Neuronal stem cell (in vitro differentiated cells): Measurements from ENCODE around the gene ASF1A.
A peak's percentile ranks its signal among the peaks of the same experiment; 100 is the strongest.

Experiments
- DNase-seq: peaks from one replicate; pipeline ENCODE4 v3.0.0-alpha.2; 2013; ENCODE audit warnings: low spot score
- H2AFZ ChIP-seq: one replicate; pipeline ENCODE4 v1.6.1; 2013; ENCODE audit warnings: mild to moderate bottlenecking, low read length, inconsistent platforms
- H2AK5ac ChIP-seq: 2 replicates; pipeline ENCODE4 v1.6.1; 2013; ENCODE audit warnings: low read depth, mild to moderate bottlenecking, inconsistent platforms, low read length, moderate library complexity, mixed read lengths
- H2BK120ac ChIP-seq: 2 replicates; pipeline ENCODE4 v1.6.1; 2013; ENCODE audit warnings: low read depth, mild to moderate bottlenecking, inconsistent platforms, low read length, moderate library complexity, mixed read lengths
- H2BK12ac ChIP-seq: one replicate; pipeline ENCODE4 v1.6.1; 2013; ENCODE audit warnings: low read length, inconsistent platforms
- H2BK15ac ChIP-seq: 2 replicates; pipeline ENCODE4 v1.6.1; 2013; ENCODE audit warnings: mild to moderate bottlenecking, low read length, inconsistent platforms, mixed read lengths
- H2BK5ac ChIP-seq: one replicate; pipeline ENCODE4 v1.6.1; 2013; ENCODE audit warnings: inconsistent platforms, mild to moderate bottlenecking, low read length, moderate library complexity
- H3K14ac ChIP-seq: one replicate; pipeline ENCODE4 v1.6.1; 2013; ENCODE audit warnings: low read length, inconsistent platforms
- H3K18ac ChIP-seq: 2 replicates; pipeline ENCODE4 v1.6.1; 2013; ENCODE audit warnings: low read length, inconsistent platforms
- H3K23ac ChIP-seq: 2 replicates; pipeline ENCODE4 v1.6.1; 2013; ENCODE audit warnings: low read depth, mild to moderate bottlenecking, mixed read lengths, low read length, inconsistent platforms; ENCODE audit not compliant: poor library complexity
- H3K27ac ChIP-seq: replicated peaks from 3 replicates; pipeline ENCODE4 v1.5.1; 2013; ENCODE audit warnings: low read length, inconsistent platforms
- H3K27me3 ChIP-seq, 3 experiments: 2 replicates each; pipeline ENCODE4 v1.6.1; 2013; ENCODE audit warnings: low read length in 3 of 3, mild to moderate bottlenecking in 2 of 3, inconsistent platforms in 1 of 3, low read depth in 1 of 3, mixed read lengths in 1 of 3, moderate library complexity in 1 of 3; ENCODE audit not compliant: control insufficient read depth in 3 of 3, insufficient read depth in 3 of 3
- H3K36me3 ChIP-seq, 2 donors: replicated peaks in 1 of 2; 2 replicates each; pipeline ENCODE4 v1.6.1; 2013; ENCODE audit warnings: low read length in 2 of 2; ENCODE audit not compliant: control insufficient read depth in 2 of 2, insufficient read depth in 2 of 2
- H3K4ac ChIP-seq: 2 replicates; pipeline ENCODE4 v1.6.1; 2013; ENCODE audit warnings: inconsistent platforms, mild to moderate bottlenecking, low read length, moderate library complexity
- H3K4me1 ChIP-seq, 2 donors: 1 replicate in 1 of 2; 2 replicates in 1 of 2; pipeline ENCODE4 v1.6.1; 2013; ENCODE audit warnings: low read length in 2 of 2, low read depth in 1 of 2; ENCODE audit not compliant: control insufficient read depth in 2 of 2, insufficient read depth in 1 of 2
- H3K4me2 ChIP-seq: one replicate; pipeline ENCODE4 v1.6.1; 2013; ENCODE audit warnings: mild to moderate bottlenecking, low read length, inconsistent platforms; ENCODE audit not compliant: insufficient read depth, poor library complexity, severe bottlenecking
- H3K4me3 ChIP-seq, 2 donors: 2 replicates each; pipeline ENCODE4 v1.5.1; 2013; ENCODE audit warnings: low read length in 2 of 2, mild to moderate bottlenecking in 2 of 2, inconsistent platforms in 1 of 2, moderate library complexity in 1 of 2
- H3K79me1 ChIP-seq: one replicate; pipeline ENCODE4 v1.6.1; 2013; ENCODE audit warnings: low read depth, mild to moderate bottlenecking, inconsistent platforms, low read length, moderate library complexity
- H3K9ac ChIP-seq: one replicate; pipeline ENCODE4 v1.6.1; 2013; ENCODE audit warnings: mild to moderate bottlenecking, low read depth, low read length, inconsistent platforms; ENCODE audit not compliant: poor library complexity
- H3K9me3 ChIP-seq, 2 donors: replicated peaks in 1 of 2; 2 replicates each; pipeline versions ENCODE3 to v1.6.1; 2013; ENCODE audit warnings: low read length in 2 of 2, mild to moderate bottlenecking in 2 of 2, inconsistent platforms in 1 of 2, low read depth in 1 of 2, mixed read lengths in 1 of 2, moderate library complexity in 1 of 2; ENCODE audit not compliant: control insufficient read depth in 2 of 2, insufficient read depth in 1 of 2
- H4K8ac ChIP-seq: one replicate; pipeline ENCODE4 v1.6.1; 2013; ENCODE audit warnings: low read depth, mild to moderate bottlenecking, inconsistent platforms, low read length, moderate library complexity
- H4K91ac ChIP-seq: one replicate; pipeline ENCODE4 v1.6.1; 2013; ENCODE audit warnings: low read length, low read depth, mild to moderate bottlenecking, inconsistent platforms; ENCODE audit not compliant: poor library complexity
- WGBS, 2 donors: extraction: QIAGEN DNeasy Blood & Tissue Kit; methylation state at CpG; one replicate each; pipeline ENCODE4 v1.1.7; 2013; ENCODE audit warnings: missing lambda C conversion rate in 2 of 2, mixed read lengths in 1 of 2; ENCODE audit not compliant: insufficient read length in 2 of 2, insufficient replicate concordance in 1 of 2; ENCODE audit errors: extremely low coverage in 2 of 2; 5-methylcytosine and 5-hydroxymethylcytosine counted together

Gene ASF1A

DNA sequence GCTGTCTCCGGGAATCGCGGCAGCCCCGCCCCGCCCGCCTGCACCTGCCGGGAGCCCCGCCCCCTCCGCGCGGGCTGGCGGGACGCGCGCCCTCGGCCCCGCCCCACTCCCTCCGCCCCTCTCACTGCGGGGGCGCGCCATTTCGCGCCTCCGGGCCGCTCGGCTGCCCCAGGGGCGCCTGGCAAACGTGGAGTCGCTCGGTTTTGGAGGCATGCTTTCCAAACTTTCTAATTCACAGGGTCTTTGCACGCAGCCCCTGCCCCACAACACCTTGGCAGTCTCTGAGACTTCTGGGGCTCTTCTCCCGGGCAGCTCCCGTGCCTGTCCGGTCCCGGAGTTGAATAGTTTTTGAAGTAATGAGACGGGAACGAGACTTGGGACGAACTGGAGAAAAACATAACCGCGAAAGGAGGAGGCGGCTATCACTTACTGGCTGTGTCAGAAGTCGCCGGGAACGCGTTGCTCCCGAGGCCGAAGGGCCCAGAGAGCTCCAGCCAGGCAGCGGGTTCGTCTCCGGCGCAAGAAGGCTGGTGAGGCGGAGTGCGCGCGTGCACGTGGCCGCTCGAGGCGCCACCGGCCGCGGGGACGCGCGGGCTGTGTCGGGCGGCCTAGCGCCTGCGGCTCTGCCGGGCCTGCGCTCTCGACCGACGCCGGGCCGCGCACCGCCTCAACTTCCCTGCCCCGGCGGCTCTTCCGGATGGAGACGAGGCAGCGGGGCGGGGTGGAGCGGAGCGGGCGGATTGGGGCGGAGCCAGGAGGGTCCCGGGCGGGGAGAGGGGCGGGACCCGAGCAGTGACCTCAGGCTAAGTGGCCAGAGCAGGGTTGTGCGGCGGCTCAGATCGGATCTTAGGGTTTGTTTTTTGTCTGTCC is 40.7 kb downstream of the ASF1A start, which contains the start of gene MCM9:
Gene MCM9 (minus strand): TSS at position 699 of the 870 bp plus-strand sequence. CDS start 3,436 bp downstream, outside the sequence.
- H3K4me2 ChIP-seq: peak within 1 kb of the TSS; percentile 71
- H4K91ac ChIP-seq: no peak within 1 kb of the TSS
- DNase-seq: peak; percentile 90
- peak within 1 kb of the TSS; percentile 63 for H3K14ac ChIP-seq
- H3K23ac ChIP-seq: peak within 1 kb of the TSS; percentile 85
- H2BK12ac ChIP-seq: no peak within 1 kb of the TSS
- H3K9me3 ChIP-seq: peaks cover 0 to 15% of the 10 kb centered on the region in 2 donors
- no peak within 1 kb of the TSS for H4K8ac ChIP-seq
- peak within 1 kb of the TSS; percentile 71 for H2BK5ac ChIP-seq
- WGBS, 2 donors: no CpG with 5 or more reads among the region's 95 CpGs
- H2BK15ac ChIP-seq: no peak within 1 kb of the TSS
- H3K4me1 ChIP-seq: peaks cover 3% of the 10 kb centered on the region in 2 donors
- H2AK5ac ChIP-seq: no peak within 1 kb of the TSS
- no peaks in the 10 kb centered on the region for H3K79me1 ChIP-seq
- H3K4ac ChIP-seq: no peak within 1 kb of the TSS
- H3K18ac ChIP-seq: peak within 1 kb of the TSS; percentile 95
- H3K27me3 ChIP-seq: no peaks in the 10 kb centered on the region
- H3K9ac ChIP-seq: peak within 1 kb of the TSS; percentile 81
- H3K36me3 ChIP-seq: peaks cover 2 to 31% of the 10 kb centered on the region in 2 donors
- peak within 1 kb of the TSS; percentile 95 for H2AFZ ChIP-seq
- peak within 1 kb of the TSS; percentile 85 to 91 for H3K4me3 ChIP-seq
- no peak within 1 kb of the TSS for H2BK120ac ChIP-seq
- peak within 1 kb of the TSS; percentile 75 for H3K27ac ChIP-seq

DNA sequence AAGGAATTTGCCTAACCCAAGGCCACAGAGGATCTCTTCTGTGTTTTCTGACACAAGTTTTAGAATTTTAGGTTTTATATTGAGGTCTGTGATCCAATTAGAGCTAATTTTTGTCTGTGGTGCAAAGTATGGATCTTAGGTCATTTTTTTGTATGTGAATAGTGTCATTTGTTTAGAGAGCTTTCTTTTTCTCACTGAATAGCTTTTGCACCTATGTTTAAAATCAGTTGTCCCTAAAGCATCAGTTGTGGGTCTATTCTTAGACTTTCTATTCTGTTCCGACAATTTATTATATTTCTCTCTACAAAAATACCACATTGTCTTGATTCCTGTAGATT is 41.3 kb downstream of the ASF1A start:
- Histone ChIP-seq H3K27me3 (no peaks in the 10 kb centered on the region), H4K8ac (no peak overlapping the region), H3K23ac (no peak overlapping the region), H2BK12ac (no peak overlapping the region), H2AK5ac (no peak overlapping the region), H3K4ac (no peak overlapping the region), H2AFZ (peak overlapping the region; percentile 95), H3K79me1 (no peaks in the 10 kb centered on the region), H3K36me3 (peaks cover 2 to 28% of the 10 kb centered on the region in 2 donors), H2BK120ac (no peak overlapping the region), H3K9me3 (peaks cover 0 to 16% of the 10 kb centered on the region in 2 donors), H3K4me2 (no peak overlapping the region), H2BK15ac (no peak overlapping the region), H3K18ac (no peak overlapping the region), H3K4me1 (peaks cover 3% of the 10 kb centered on the region in 2 donors), H3K27ac (no peak overlapping the region), H3K9ac (no peak overlapping the region), H4K91ac (no peak overlapping the region), H3K14ac (no peak overlapping the region), H3K4me3 (peak overlapping the region in 1 of 2 donors; percentile 91), H2BK5ac (no peak overlapping the region)
- DNase-seq: no peak
- WGBS, 2 donors: no CpG with 5 or more reads among the region's 1 CpG

DNA sequence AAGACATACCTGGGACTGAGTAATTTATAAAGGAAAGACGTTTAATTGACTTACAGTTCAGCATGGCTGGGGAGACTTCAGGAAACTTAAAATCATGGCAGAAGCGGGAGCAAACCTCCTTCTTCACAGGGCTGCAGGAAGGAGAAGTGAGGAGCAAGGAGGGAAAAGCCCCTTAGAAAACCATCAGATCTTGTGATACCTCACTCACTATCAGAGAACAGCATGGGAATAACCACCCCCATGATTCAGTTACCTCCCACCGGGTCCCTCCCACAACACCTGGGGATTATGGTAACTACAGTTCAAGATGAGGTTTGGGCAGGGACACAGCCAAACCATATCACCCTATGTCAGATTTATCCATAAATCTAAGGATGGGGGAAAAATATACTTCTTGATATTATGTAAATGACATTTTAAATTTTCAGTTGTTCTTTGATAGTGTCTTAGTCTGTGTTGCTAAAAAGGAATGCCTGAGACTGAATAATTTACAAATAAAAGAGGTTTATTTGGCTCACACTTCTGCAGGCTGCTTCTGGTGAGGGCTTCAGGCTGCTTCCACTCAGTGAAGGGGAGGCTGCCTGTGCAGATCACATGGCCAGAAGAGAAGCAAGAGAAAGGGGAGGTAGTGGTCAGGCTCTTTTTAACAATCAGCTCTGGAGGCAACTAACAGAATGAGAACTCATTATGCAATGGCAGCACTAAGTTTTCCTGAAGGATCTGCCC is 42.2 kb downstream of the ASF1A start:
- H2BK12ac ChIP-seq: no peak overlapping the region
- no peak overlapping the region for H2BK15ac ChIP-seq
- no CpG with 5 or more reads among the region's 3 CpGs for WGBS, 2 donors
- H4K8ac ChIP-seq: no peak overlapping the region
- peak overlapping the region in 1 of 2 donors; percentile 91 for H3K4me3 ChIP-seq
- no peak overlapping the region for H3K27ac ChIP-seq
- H3K9ac ChIP-seq: no peak overlapping the region
- H2AFZ ChIP-seq: no peak overlapping the region
- no peak overlapping the region for H3K4me2 ChIP-seq
- H3K27me3 ChIP-seq: no peaks in the 10 kb centered on the region
- no peak overlapping the region for H2BK120ac ChIP-seq
- DNase-seq: no peak
- H3K23ac ChIP-seq: no peak overlapping the region
- no peak overlapping the region for H3K18ac ChIP-seq
- H3K9me3 ChIP-seq: peaks cover 0 to 17% of the 10 kb centered on the region in 2 donors
- no peak overlapping the region for H2BK5ac ChIP-seq
- H2AK5ac ChIP-seq: no peak overlapping the region
- no peak overlapping the region for H3K14ac ChIP-seq
- H4K91ac ChIP-seq: no peak overlapping the region
- peaks cover 3% of the 10 kb centered on the region in 2 donors for H3K4me1 ChIP-seq
- no peak overlapping the region for H3K4ac ChIP-seq
- peaks cover 2 to 19% of the 10 kb centered on the region in 2 donors for H3K36me3 ChIP-seq
- H3K79me1 ChIP-seq: no peaks in the 10 kb centered on the region

DNA sequence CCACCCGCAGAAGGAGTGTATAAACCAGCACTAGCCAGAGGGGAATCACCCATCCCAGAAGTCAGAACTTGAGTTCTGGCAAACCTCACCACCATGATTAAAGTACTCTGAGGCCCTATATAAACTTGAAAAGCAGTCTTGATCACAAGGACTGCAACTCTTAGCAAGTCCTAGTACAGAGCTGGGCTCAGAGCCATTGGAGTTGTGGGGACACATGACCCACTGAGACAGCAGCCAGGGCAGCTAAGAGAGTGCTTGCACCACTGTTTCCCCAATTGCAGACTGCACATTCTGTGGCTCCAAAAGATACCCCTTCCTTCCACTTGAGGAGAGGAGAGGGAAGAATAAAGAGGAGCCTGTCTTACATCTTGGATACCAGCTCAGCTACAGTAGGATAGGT is 45.7 kb downstream of the ASF1A start:
- no peak overlapping the region for H2BK15ac ChIP-seq
- H2AK5ac ChIP-seq: no peak overlapping the region
- no peak for DNase-seq
- H3K36me3 ChIP-seq: no peaks in the 10 kb centered on the region
- no peak overlapping the region for H2BK120ac ChIP-seq
- H3K9ac ChIP-seq: no peak overlapping the region
- H3K79me1 ChIP-seq: no peaks in the 10 kb centered on the region
- no peak overlapping the region for H4K8ac ChIP-seq
- no peak overlapping the region for H3K18ac ChIP-seq
- H3K9me3 ChIP-seq: peaks cover under 1 to 21% of the 10 kb centered on the region in 2 donors
- no peak overlapping the region for H3K27ac ChIP-seq
- no peak overlapping the region for H2BK5ac ChIP-seq
- no peaks in the 10 kb centered on the region for H3K27me3 ChIP-seq
- no peak overlapping the region for H3K4me2 ChIP-seq
- no peak overlapping the region for H3K14ac ChIP-seq
- no peaks in the 10 kb centered on the region for H3K4me1 ChIP-seq
- H2AFZ ChIP-seq: no peak overlapping the region
- no peak overlapping the region for H4K91ac ChIP-seq
- no peak overlapping the region for H3K23ac ChIP-seq
- no peak overlapping the region for H3K4ac ChIP-seq
- no peak overlapping the region for H3K4me3 ChIP-seq
- no CpG with 5 or more reads among the region's 1 CpG for WGBS, 2 donors
- no peak overlapping the region for H2BK12ac ChIP-seq
